HUDEP-2 (cell line): Measurements from ENCODE around the gene CZIB.
"Not testable (repeated sequence)": the region's sequence is repeated elsewhere in the genome, so short reads cannot be mapped to it uniquely, and the experiment has no call there.

ENCODE experiments used
- DNase-seq, 76 experiments: peaks; one replicate each; lab custom pipeline; 2025; ENCODE audit not compliant: unreplicated experiment in 76 of 76; lab: John Stamatoyannopoulos, UW

The CZIB gene

DNA sequence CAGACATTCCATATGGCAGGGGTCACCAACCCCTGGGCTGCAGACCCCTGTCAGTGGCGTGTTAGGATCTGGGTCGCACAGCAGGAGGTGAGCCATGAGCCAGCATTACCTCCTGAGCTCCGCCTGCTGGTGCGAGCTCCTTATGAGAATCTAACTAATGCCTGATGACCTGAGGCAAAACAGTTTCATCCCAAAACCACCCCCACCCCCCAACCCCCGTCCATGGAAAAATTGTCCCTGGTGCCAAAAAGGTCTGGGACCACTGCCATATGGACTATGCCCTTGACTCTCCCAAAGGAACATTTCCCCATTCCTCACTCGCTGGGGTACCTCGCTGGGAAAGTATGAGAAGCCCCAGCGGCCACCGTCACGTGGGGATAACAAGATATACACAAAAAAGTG, 30.2 kb downstream of the CZIB start:
- DNase-seq = no peak

DNA sequence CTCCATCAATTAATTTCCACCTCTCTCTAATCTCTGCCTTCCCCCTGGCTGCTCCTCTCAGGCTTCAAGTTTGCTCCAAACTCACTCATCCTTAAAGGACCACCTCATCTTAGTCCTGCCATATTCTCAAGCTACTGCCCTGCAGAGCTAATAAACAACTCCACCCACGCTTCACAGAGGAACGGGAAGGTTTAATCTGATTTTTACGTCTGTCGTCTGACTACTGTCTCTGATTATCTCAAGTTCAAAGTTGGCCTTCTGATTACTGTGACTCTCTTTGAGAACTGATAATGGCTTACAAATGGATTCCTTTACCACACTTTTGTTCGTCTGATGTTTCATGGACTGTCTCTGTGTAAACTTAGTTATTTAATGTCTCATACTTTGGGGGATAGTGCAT, 31.4 kb downstream of the CZIB start:
- peak in 22 of 76 experiments; percentile 3 to 46 (median 14) for DNase-seq

GRCh38 chr1:53188099-53188498, 32.3 kb downstream of the CZIB start:
- no peak for DNase-seq

- DNase-seq = peak in 2 of 76 experiments; percentile 3 to 27
Observed at GRCh38 chr1:53187401-53187800, 33.0 kb downstream of the CZIB start.

DNA sequence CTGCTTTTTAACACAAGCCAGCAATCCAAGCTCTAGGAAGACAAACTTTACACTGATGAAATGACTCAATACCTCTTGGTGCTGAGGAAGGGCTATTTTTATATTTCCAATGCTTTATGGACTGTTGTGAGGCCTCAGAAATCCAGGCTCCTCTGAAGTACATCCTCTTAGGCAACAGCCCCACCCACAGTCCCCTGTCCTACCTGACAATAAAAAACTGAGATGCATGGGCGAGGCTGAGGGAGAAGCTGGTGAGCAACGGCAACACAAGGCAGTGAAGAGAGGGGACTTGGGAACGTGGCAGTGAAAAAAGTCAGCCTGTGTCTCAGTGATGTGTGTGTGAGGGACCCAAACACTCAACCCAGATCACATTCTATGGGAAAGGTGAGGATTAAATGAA, 33.9 kb downstream of the CZIB start:
- no peak for DNase-seq

DNA sequence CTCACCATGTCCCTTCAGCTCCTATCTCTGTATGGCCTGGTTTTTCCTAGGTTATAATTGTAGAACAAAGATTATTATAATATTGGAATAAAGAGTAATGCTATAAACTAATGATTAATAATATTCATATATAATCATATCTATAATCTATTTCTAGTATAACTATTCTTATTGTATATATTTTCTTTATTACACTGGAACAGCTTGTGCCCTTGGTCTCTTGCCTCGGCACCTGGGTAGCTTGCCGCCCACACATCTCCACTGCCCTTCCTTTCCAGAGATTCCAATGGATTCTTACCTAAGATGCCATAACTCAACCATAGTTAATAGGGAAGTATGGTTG, 34.5 kb downstream of the CZIB start:
- DNase-seq = not testable (repeated sequence)

DNA sequence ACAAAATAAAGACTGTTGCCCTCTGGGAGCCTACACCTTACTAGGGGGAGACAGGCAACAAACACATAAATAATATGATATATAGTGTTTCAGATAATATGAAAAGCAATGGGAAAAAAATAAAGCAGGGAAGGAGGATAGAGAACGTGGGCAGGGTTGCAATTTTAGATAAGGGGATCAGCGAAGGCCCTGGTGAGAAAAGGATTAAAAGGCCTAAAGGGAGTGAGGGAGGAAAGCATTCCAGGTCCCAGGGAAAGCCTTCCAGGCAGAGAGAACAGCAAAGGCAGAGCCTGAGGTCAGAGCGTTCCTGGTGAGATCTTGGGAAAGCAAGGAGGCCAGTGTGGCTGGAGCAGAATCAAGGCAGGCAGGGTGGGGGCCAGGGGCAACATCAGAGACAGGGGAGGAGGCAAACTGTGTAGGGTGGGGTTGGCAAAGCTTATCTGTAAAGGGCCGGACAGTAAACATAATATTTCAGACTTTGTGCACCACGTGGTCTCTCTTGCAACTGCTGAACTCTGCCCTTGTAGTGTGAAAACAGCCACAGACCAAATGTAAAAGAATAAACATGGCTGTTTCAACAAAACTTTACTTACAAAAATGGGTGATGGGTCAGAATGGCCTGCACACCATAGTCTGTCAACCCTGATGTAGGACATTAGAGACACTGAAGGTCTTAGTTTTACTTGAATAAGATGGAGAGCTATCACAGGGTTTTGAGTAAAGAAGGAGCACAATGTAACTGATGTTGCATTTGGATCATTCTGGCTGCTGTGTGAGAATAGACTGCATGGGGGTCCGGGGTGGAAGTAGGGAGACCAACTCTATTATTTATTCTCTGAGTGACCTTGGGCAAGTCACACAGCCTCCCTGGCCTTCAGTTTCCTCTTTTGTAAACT, 37.1 kb downstream of the CZIB start:
- peak in 53 of 76 experiments; percentile 10 to 72 (median 31) for DNase-seq

GRCh38 chr1:53182716-53183094, 37.7 kb downstream of the CZIB start:
- DNase-seq = no peak

GRCh38 chr1:53182111-53182593, 38.3 kb downstream of the CZIB start:
- DNase-seq = peak in 66 of 76 experiments; percentile 4 to 79 (median 54)

DNA sequence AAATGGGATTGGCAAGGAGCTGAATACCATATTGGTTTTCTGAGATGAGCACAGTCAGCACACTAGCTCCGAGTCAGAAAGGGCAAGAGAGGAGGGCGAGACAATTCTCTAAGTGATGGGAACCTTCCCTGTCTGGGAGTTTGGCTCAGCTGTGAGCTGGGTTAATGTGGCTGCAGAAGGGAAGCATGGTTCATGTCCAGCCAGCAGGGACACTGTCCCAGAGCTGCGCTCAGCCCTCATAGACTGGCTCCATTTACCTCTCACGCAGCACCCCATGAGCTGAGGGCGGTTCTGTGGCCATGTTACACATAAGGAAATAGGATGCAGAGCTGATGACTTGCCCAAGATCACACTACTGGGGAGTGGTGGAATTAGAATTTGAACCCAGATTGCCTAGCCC, 39.5 kb downstream of the CZIB start:
- no peak for DNase-seq

GRCh38 chr1:53180226-53180625, 40.2 kb downstream of the CZIB start:
- no peak for DNase-seq

GRCh38 chr1:53176452-53177208, 43.8 kb downstream of the CZIB start:
- DNase-seq = no peak

DNA sequence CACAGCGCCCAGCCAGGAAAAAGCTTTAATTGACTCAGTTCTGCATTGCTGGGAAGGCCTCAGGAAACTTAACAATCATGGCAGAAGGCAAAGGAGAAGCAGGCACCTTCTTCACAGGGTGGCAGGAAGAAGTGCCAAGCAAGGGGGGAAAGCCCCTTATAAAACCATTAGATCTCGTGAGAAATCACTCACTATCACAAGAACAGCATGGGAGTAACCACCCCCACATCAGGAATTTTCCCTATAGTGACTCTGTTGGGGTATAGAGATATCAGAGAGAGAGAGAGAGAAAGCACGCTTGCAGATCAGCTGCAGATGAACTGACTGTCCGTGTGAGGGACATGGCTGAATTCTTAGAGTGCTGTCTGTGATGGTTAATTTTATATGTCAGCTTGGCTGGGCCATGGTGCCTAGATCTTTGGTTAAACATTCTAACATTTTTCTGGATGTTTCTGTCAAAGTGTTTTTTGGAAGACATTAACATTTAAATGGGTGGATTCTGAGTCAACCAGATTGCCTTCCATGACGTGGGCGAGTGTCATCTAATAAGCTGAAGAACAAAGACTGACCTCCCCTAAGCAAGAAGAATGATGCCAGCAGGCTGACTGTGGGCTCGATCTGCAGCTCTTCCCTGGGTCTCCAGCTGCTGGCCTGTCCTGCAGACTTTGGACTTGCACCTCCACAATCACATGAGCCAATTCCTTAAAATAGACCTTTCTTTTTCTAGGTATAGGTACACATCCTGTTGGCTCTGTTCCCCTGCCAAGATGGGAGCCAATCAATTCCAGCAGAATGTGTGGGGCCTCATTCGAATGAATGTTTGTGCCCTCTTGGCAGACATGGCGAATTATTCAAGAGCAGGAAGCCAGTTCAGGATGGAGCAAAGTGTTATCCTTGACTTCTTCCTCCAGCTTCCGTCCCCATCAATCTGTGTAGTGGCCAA, 45.2 kb downstream of the CZIB start:
- no peak for DNase-seq

GRCh38 chr1:53172426-53173128, 47.9 kb downstream of the CZIB start:
- DNase-seq = peak in 1 of 76 experiments; percentile 3

DNA sequence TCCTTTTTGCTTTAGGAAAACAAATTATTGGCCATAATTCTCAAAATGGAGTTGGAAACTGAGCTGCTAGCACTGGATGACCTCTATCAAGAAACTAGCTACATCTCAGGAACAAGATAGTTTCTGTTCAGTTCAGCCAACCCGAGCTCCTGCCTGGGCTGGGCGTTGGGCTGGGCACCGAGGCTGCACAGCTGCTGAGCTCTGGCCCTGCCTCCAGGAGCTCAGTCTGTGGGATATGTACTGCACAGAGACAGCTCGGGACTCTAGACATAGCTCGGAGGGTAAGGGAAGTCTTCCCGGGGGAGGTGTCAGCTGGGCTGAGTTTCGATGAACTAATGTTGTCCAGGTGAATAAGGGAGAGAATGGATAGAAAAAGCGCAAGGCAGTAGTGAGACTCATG, 53.5 kb downstream of the CZIB start:
- DNase-seq = no peak

GRCh38 chr1:53166366-53166765, 54.1 kb downstream of the CZIB start:
- no peak for DNase-seq

- DNase-seq = no peak
Observed at GRCh38 chr1:53165408-53165961, 54.9 kb downstream of the CZIB start.
